ENCODE results near the gene PEX10.

Gene PEX10

DNA sequence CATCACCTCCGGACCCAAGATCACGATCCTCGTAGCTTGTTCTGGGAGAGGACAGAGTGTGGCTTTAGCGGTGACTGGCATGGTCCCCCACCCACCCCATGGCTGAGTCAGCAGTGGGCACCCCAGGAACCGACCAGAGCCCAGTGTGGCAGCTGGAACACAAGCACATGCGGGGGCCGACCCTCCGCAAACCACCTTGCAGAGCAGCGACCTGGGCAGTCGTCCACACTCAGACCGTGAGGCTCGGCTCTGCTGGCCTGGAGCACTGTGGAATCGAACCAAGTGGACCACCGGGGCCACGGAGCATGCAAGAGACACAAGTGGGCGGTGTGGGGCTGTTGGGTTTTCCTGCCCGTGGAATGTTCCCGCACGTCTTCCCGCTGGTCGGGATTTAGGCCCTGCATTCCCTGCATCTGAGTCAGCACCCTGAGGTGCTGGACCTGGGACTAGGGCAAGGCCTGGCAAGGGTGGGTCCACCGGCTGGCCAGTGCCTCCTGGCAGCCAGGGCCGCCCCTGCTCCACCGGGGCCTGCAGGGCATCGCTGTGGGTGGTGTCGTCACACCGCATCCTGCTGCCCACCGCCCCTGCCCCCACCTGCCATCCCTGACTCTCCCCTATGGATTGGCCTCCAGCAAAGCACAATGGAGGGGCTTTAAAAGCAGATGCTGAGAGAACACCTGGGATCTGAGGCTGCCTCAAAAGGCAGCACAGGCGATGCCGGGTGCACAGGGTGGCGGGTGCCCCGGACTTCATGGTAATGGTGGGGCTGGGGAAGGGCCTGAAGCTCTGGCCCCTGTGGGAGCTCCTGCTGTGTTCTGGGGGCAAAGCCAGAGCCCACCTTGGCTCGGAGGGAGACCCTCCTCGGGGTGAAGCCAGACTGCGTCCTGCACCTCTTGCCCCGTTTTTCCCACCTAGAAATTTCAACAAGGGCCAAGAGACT, 39.5 kb downstream of the PEX10 start:
- DNase-seq: no peak

DNA sequence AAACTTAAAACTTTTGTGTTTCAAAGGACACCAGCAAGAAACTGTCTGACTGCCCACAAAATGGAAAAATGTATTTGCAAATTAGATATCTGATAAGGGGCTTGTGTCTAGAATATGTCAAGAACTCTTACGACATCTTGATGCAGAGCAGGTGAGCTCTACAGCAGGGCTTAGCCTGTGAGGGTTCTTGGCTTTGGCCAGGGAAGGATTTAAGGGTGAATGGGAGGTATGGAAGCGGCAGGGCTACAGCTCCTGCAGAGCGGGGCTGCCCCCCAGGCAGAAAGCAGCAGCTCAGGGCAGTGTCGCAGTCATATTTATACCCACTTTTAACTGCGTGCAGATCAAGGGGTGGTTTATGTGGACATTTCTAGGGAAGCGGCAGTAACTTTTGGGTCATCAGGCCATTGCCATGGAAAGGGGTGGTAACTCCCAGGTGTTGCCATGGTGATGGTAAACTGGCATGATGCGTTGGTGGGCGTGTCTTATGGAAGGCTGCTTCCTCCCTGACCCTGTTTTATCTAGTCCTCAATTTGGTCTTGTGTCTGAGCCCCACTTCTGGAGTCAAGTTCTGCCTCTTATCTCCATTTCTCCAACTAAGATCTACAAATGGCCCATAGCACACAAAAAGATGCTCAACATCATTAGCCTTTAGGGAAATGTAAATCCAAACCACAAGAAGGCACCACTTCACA, 44.2 kb downstream of the PEX10 start:
- DNase-seq: no peak

DNA sequence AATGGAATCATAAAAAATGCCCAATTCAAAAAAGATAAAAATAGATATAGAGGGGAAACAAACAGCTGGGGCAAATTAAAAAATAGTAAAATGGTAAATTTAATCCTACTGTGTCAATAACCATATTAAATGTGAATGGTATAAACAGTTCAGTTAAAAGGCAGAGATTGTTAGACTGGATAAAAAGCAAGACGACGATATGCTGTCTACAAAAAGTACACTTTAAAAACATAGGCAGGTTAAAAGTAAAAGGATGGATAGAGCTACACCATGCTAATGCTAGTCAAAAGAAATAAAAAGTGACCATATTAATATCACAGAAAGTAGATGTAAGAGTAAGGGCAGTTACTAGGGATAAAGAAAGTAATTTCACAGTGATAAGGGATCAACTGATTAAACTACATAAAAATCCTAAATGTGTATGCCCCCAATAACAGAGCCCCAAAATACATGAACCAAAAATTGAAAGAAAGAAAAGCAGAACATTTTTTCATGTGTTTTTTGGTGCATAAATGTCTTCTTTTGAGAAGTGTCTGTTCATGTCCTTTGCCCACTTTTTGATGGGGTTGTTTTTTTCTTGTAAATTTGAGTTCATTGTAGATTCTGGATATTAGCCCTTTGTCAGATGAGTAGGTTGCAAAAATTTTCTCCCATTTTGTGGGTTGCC, 48.4 kb downstream of the PEX10 start:
- DNase-seq: no peak

DNA sequence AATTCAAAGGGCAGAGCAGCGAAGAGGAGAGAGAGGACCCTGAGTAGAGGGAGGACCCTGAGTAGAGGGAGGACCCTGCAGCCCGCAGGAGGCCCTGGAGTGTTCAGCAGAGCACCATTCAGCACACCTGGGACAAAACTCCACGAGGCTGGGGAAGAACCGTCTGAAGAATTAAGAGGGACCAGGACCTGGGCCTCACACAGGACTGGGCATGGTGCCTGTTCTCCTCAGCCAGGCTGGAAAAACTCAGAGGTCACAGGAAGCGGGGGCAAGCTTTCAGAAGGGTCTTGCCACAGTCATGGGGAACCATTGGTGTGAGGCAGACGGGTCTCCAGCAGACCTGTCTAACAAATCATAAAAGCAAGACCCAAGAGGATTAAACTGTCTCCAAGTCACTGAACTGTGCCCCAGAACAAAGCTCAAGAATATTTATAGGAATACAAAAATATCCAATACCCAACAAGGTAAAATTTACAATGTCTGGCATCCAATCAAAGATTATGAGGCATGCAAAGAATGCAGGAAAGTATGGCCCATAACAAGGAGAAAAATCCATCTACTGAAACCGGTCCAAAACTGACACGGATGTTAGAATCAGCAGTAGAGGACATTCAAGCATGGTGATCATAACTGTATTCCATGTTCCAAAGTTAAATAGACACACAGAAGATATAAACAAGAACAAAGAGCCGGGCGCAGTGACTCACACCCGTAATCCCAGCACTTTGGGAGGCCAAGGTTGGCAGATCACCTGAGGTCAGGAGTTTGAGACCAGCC, 51.6 kb downstream of the PEX10 start:
- DNase-seq: no peak

DNA sequence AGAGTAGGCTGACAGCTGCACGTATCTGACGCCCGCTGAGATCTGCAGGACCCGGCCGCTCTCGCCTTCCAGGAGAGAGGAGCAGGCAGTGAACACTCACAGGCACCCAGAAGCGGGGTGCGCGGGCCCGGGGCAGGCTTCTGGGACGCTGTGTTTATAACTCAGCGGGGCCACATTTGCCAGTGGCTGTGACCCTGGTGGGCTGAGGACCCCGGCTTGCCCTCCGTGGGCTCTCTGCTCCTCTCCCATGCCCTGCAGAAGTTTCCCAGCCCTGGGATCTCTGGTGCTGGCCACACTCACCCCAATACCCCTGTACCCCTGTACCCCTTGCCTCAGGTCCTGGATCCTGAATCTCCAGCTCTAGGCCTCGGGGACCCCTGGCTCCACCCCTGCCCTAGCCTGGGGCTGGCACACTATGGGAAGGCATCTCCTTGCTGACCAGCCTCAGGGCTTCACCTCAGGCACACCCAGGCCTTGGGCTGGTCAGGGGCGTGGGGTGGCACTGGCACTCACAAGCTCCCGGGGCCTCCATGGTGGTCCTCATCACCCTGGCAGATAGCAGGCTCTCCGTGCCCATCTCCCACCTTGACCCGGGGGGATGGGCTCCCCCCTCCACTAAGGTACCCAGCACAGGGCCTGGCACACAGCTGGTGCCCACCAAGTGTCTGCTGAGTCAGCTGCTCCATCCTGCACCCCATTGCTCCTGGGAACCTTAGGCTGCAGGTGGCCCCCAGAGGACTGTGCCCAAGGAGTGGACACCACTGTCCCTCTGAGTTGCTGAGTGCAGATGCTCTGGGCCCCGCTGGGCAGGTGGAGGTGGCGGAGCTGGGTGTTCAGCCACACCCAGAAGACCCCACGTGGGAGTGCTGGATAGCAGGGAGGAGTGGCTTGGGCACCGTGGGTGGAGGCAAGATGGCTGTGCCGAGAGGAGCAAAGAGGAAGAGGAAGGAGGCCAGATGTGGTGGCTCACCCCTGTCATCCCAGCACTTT, 53.4 kb downstream of the PEX10 start:
- DNase-seq: no peak

DNA sequence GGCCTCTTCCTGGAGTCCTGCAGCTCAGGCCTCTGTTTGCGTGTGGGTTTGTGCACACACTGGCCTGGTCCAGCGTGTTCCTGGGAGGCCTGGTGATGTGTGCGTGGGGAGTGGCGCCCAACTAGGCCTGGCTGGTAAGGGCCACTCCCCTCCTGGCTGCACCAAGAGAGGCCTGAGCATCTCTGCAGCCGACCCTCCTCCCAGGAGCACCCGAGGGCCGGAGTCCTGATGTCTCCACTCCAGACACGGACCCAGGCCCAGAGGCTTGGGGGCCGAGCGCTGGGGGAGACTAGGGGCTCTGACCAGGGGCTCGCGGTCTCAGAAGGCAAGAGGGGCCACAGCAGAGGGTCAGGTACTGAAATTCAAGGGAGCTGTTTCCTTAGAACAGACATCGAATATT, 54.3 kb downstream of the PEX10 start:
- no peak for DNase-seq

DNA sequence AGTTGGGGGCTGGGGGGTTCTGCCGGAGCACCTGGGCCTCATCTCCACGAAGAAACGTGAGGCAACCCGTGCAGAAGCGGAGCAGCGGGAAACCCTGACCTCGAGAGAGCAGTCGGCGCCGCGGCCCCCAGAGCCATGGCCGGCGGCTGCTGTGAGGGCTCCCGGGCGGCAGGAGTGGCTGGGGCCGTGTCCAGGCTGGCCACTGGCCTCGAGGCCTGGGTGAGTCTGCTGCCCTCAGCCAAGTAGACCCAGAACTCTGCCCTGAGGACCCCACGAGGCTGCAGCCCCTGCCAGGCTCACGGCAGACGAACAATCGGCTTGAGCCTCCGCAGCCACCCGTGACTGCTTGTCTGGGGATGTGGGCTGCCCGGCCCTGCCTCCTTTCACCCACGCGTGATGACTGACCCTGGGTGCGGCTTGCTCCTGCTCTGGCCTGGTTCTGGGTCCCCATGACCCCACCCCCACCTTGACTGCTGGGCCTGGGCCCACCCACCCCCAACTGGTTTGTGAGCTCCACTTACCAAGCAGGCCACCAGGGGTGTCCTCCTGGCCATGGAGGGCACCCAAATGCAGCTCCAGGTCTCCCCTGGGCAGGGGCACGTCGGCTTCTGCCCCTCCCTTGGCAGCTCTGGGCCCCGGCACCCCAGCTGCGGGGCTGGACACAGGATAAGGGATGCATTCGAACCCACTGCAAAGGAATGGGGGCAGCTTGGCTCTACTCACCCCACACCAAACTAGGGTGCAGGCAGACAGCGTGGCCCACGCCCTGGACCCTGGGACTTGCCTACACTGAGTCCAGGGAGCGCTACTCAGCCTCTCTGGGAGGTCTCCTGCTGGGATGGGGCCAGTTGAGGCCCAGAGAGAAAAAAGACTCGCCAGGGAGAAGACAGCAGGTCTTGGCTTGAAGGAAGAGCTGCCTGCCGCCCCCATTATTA, 55.2 kb downstream of the PEX10 start:
- no peak for DNase-seq

DNA sequence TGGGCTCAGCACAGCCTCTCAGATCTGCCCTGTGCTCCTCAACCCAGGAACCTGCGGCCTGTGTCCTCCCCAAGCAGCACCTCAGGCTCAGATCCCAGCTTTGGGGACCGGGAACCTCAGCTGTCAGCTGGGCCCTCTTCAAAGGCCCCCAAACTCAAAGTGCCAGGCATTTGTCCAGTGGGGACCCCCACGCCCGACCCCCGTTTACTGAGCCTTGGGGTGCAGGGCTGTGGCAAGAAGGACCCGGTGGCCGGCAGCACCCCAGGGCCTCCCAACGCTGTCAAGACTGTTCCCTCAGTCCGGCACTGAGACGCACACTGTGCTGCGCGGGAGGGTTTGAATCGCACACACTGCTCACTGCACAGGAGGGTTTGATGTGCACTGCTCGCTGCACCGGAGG, 56.0 kb downstream of the PEX10 start:
- DNase-seq: no peak

DNA sequence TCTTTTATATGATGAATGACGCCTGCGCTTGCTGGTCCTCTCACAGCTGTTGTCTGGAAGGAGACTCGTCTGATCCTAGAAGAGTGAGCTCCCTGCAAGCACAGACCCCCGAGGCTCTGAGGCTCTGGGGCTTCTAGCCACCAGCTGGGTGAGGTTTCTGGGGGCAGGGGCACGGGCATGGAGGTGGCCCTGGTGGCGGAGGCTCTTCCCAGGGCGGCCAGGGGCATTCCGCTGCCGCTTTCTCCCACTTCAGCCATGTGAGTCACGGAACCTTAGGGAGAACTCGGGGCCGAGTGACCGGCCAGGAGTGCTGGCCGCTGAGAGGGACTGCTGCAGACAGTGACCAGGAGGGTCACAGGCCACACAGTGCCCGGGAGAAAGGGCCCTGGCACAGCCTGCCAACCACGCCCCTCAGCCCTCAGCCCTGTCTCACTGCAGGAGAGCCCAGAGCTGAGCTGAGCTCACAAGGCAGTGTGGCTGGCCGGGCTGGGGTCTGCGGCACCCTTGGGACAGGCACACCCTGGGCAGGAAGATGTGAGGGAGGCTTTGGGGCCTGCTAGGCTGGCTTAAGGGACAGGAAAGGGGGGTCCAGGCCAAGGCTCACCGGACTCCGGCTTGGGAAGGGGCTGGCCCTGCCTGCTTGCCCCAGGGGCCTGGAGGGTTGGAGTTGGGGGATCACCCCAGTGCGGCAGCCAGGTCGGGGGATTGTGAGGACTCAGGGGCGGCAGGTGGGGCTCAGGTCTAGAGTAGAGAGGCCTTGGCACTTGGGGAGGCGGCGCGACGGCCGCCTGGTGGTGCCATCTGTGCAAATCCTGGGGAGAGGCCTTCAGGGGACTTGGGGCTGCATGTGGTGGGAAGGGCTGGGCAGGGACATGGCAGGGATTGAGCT, 56.7 kb downstream of the PEX10 start:
- DNase-seq: no peak

DNA sequence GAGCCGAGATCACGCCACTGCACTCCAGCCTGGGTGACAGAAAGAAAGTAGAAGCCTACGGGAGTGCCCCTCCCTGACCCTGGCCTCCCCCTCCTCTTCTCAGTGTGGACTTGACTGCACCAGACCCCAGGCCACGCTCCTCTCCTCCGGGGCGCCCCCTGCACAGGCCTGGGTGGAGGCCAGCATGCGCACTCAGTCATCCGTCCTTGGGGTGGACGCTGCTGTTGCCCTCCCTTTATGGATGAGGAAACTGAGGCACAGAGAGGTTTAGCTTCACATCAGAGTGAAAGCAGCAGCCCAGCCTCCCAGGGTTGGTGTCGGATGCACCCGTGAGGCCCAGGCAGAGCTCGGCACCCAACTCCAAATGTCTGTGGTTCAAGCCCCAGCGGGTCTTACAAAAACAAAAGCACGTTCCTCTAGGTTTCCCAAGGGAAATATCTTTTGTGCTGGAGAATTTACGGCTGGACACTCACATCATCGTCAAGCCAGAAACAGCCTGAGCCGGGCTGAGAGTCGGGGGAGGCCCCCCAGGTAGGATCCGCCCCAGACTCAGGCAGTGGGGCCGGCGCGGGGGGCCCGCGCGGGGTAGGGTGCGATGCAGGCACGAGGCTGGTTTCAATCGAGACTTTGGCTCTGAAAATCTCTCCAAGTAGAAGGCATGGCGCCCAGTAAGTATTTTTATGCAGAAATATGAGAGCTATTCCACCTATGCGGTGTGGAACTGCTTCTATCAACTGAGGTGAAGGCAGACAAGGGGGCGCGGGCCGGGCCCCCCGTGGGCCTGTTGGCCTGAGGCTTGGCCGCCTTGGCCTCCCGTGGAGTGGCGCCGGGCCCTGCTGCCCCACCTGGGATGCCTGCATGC, 57.6 kb downstream of the PEX10 start:
- DNase-seq: no peak
